Panc1 (cell line): Measurements from ENCODE around the gene FAAP20. TPM values are rescaled to one million over a fixed set of nuclear protein-coding genes. Genes with fewer than 3 reads are reported as not detected.

Source experiments
- ATAC-seq: fragments of 200-7000 bp; cut with Tn5 transposase; 2 replicates; pipeline ENCODE4 v1.9.1; 2020; ENCODE audit warnings: mild to moderate bottlenecking, moderate library complexity
- BruUV-seq: library from RNA; stranded (reverse); fragments of 400-500 nt; replicated peaks from 2 replicates; lab custom pipeline; 2021; lab: Mats Ljungman, UMichigan
- CTCF ChIA-PET: fragments of 300-600 bp; sonication (Branson Sonifier 250); formaldehyde crosslinking; loops from one replicate; lab custom pipeline; 2022; ENCODE audit warnings: antibody characterized with exemption; lab: Charles Lee
- POLR2A ChIA-PET: fragments of 300-600 bp; sonication (Branson Sonifier 250); formaldehyde crosslinking; loops from one replicate; lab custom pipeline; 2022; ENCODE audit warnings: antibody characterized with exemption; lab: Charles Lee
- DNase-seq: peaks from one replicate; pipeline ENCODE4 v3.0.0-alpha.2; 2010; ENCODE audit warnings: low read depth, low spot score
- H3K27ac ChIP-seq: 2 replicates; pipeline ENCODE4 v1.5.1; 2011; ENCODE audit warnings: mild to moderate bottlenecking, low read length, inconsistent platforms
- H3K27me3 ChIP-seq: fragments of 200-500 bp; sonication (Bioruptor generic); 2 replicates; pipeline ENCODE4 v1.6.0; 2014; ENCODE audit warnings: low read length, inconsistent platforms; ENCODE audit not compliant: control insufficient read depth, insufficient read depth
- H3K36me3 ChIP-seq: fragments of 200-500 bp; sonication (Bioruptor generic); 2 replicates; pipeline ENCODE4 v1.5.1; 2014; ENCODE audit warnings: inconsistent platforms, mild to moderate bottlenecking, low read length, moderate library complexity; ENCODE audit not compliant: control insufficient read depth, insufficient read depth
- H3K4me1 ChIP-seq: 2 replicates; pipeline ENCODE4 v1.5.1; 2011; ENCODE audit warnings: inconsistent platforms, mild to moderate bottlenecking, low read length, moderate library complexity; ENCODE audit not compliant: control insufficient read depth, insufficient read depth
- H3K4me3 ChIP-seq, 2 experiments: 2 replicates each; pipeline ENCODE4 v1.5.1; 2011 to 2012; ENCODE audit warnings: low read depth in 2 of 2, low read length in 2 of 2, mild to moderate bottlenecking in 2 of 2, inconsistent platforms in 1 of 2, moderate library complexity in 1 of 2
- H3K9me3 ChIP-seq: fragments of 200-500 bp; sonication (Bioruptor generic); 2 replicates; pipeline ENCODE4 v1.5.1; 2014; ENCODE audit warnings: low read depth, mild to moderate bottlenecking, inconsistent platforms, low read length, moderate library complexity; ENCODE audit not compliant: control insufficient read depth, insufficient read depth
- POLR2AphosphoS5 ChIP-seq: IDR thresholded peaks from 2 replicates; pipeline ENCODE4 v1.6.1; 2012; ENCODE audit warnings: mild to moderate bottlenecking, low read depth, low read length, moderate library complexity
- SIN3A ChIP-seq: IDR thresholded peaks from 2 replicates; pipeline ENCODE4 v1.6.1; 2012; ENCODE audit warnings: low read depth, mild to moderate bottlenecking, low read length, moderate library complexity, borderline replicate concordance; ENCODE audit not compliant: insufficient read depth
- TCF7L2 ChIP-seq: IDR thresholded peaks from 2 replicates; pipeline ENCODE4 v1.6.1; 2011; ENCODE audit warnings: mild to moderate bottlenecking, low read depth, low read length, inconsistent platforms
- in situ Hi-C: cut with HindIII; loops from 2 replicates; pipeline ENCODE4 v1.10.0; 2016; ENCODE audit warnings: low sequenced_read_pairs, low pct_unique_long_range_greater_than_20kb
- intact Hi-C: fragments of 100-400 bp; cut with micrococcal nuclease; formaldehyde crosslinking; loops from one replicate; pipeline ENCODE4 v1.10.0; 2022; ENCODE audit not compliant: unreplicated experiment
- total RNA-seq: library from RNA; stranded (reverse); gene quantifications from one replicate; pipeline ENCODE4 v1.2.1, GENCODE V29; 2021; ENCODE audit not compliant: unreplicated experiment
- TF ChIP-seq, protein P1 (sequence below): fragments of 450-650 bp; IDR thresholded peaks from 2 replicates; pipeline ENCODE4 v1.5.1; 2017; ENCODE audit warnings: mild to moderate bottlenecking
- TF ChIP-seq, protein P2 (sequence below), 2 experiments: IDR thresholded peaks; 2 replicates each; pipeline ENCODE4 v1.6.1; 2011 to 2012; ENCODE audit warnings: low read depth in 2 of 2, control low read depth in 1 of 2, low read length in 1 of 2, mild to moderate bottlenecking in 1 of 2, moderate library complexity in 1 of 2; ENCODE audit not compliant: insufficient read depth in 1 of 2

Gene FAAP20
- total RNA-seq, 1 experiment from 2014 or later = 177 TPM

DNA sequence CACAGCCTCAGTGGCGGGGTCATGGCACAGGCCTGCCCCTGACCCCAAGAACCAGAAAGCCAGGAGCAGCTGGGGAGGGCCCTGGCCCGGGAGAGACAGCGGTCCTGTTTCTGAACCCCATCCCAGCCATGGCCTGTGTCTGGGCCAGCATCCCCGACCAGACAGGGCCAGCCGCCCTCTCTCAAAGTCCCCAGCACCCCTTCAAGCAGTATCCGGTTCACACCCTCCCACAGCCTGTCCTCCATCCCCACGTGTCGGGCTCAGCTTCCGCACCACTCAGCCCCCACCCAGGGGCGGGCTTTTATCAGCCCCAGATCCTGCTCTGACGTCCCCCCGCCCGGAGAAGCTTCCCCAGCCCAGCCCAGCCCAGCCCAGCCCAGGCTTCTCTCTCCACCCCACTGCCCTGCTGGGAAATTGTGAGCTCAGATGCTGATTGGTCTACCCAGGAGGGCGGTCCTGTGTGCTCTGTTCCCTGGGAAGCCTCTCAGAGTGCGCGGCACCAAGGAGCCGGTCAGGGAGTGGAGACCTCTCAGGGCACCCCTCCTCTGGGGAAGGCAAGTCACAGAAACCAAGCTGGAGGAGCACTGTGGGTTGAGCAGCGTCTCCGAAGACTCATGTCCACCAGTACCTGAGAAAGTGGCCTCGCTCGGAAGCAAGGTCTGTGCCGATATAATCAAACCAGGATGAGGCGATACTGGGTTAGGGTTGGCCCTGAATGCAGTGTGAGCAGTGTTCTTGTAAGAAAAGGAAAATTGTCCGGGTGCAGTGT is 4.7 kb upstream of the FAAP20 start:
- ChIA-PET POLR2A (interaction anchor here (0.5 to 1.0 kb wide), 7 partner anchors 9 to 201 kb away, joined by 3 to 14 read pairs (median 5); no protein-coding TSS in a partner anchor), CTCF (interaction anchor here (0.6 to 1.2 kb wide), 7 partner anchors 13 to 307 kb away, joined by 3 to 35 read pairs (median 8); partner anchors contain the start of genes MORN1 and RER1)
- no peak for DNase-seq
- Histone ChIP-seq H3K36me3 (no peaks in the 10 kb centered on the region), H3K9me3 (no peaks in the 10 kb centered on the region), H3K4me3 (peak overlapping the region; percentile 60 to 96), H3K27ac (peak overlapping the region; percentile 88), H3K4me1 (peaks cover 16% of the 10 kb centered on the region), H3K27me3 (no peaks in the 10 kb centered on the region)
- in situ Hi-C loops = loop anchor here (10.0 kb wide), 1 partner anchor 196 kb away; the partner anchor contains the start of genes MORN1 and RER1
- TF ChIP-seq, protein P1, sequence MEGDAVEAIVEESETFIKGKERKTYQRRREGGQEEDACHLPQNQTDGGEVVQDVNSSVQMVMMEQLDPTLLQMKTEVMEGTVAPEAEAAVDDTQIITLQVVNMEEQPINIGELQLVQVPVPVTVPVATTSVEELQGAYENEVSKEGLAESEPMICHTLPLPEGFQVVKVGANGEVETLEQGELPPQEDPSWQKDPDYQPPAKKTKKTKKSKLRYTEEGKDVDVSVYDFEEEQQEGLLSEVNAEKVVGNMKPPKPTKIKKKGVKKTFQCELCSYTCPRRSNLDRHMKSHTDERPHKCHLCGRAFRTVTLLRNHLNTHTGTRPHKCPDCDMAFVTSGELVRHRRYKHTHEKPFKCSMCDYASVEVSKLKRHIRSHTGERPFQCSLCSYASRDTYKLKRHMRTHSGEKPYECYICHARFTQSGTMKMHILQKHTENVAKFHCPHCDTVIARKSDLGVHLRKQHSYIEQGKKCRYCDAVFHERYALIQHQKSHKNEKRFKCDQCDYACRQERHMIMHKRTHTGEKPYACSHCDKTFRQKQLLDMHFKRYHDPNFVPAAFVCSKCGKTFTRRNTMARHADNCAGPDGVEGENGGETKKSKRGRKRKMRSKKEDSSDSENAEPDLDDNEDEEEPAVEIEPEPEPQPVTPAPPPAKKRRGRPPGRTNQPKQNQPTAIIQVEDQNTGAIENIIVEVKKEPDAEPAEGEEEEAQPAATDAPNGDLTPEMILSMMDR = no peak
- TF ChIP-seq SIN3A (peak; percentile 46; the same call in 1 of the 2 replicates), TCF7L2 (no peak), POLR2AphosphoS5 (peak; percentile 80)
- peak; percentile 84 for ATAC-seq
- no TSS peak for BruUV-seq
- intact Hi-C loops = loop anchor here (10.0 kb wide), 1 partner anchor 116 kb away; no protein-coding TSS in a partner anchor

DNA sequence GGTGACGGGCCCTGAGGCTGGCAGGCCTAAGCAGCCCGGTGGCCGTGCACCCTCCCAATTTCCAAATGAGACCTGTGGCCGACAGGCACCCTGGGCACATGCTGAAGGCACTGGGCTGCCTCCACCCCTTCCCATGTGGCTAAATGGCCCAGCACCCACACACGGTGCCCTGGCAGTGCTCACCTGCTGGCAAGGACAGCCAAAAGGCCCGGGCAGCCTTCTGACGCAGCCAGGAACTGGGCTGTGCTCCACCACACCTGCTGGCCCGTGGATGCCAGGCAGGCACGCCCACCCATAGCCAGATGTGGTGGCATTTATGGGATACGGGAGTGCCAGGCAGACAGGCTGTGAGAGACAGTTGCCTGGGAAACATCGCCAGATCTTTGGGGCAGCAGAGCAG is 4.0 kb upstream of the FAAP20 start:
- Histone ChIP-seq H3K4me1 (peaks cover 13% of the 10 kb centered on the region), H3K9me3 (no peaks in the 10 kb centered on the region), H3K36me3 (no peaks in the 10 kb centered on the region; the same call in 1 of the 2 replicates), H3K27ac (peak overlapping the region; percentile 88), H3K4me3 (peak overlapping the region in 1 of 2 experiments; percentile 96; a peak in 2 of 4 replicates), H3K27me3 (no peaks in the 10 kb centered on the region)
- intact Hi-C loops (loop anchor here (10.0 kb wide), 1 partner anchor 116 kb away; no protein-coding TSS in a partner anchor), in situ Hi-C loops (loop anchor here (10.0 kb wide), 1 partner anchor 196 kb away; the partner anchor contains the start of genes MORN1 and RER1)
- BruUV-seq = no TSS peak
- TF ChIP-seq SIN3A (no peak), POLR2AphosphoS5 (no peak), TCF7L2 (no peak)
- TF ChIP-seq, protein P1 = no peak
- TF ChIP-seq, protein P2, sequence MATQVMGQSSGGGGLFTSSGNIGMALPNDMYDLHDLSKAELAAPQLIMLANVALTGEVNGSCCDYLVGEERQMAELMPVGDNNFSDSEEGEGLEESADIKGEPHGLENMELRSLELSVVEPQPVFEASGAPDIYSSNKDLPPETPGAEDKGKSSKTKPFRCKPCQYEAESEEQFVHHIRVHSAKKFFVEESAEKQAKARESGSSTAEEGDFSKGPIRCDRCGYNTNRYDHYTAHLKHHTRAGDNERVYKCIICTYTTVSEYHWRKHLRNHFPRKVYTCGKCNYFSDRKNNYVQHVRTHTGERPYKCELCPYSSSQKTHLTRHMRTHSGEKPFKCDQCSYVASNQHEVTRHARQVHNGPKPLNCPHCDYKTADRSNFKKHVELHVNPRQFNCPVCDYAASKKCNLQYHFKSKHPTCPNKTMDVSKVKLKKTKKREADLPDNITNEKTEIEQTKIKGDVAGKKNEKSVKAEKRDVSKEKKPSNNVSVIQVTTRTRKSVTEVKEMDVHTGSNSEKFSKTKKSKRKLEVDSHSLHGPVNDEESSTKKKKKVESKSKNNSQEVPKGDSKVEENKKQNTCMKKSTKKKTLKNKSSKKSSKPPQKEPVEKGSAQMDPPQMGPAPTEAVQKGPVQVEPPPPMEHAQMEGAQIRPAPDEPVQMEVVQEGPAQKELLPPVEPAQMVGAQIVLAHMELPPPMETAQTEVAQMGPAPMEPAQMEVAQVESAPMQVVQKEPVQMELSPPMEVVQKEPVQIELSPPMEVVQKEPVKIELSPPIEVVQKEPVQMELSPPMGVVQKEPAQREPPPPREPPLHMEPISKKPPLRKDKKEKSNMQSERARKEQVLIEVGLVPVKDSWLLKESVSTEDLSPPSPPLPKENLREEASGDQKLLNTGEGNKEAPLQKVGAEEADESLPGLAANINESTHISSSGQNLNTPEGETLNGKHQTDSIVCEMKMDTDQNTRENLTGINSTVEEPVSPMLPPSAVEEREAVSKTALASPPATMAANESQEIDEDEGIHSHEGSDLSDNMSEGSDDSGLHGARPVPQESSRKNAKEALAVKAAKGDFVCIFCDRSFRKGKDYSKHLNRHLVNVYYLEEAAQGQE (IDR thresholded peaks at IDR 0.05; ENCODE audit: insufficient read depth in 1 of 2, low read depth in 2 of 2, low read length in 1 of 2) = no peak
- DNase-seq (no peak), ATAC-seq (no peak)
- POLR2A ChIA-PET = interaction anchor here (0.6 to 1.0 kb wide), 2 partner anchors 10 to 12 kb away, joined by 5 to 14 read pairs; no protein-coding TSS in a partner anchor
- CTCF ChIA-PET = interaction anchor here (1.2 kb wide), 1 partner anchor 183 kb away, joined by 35 read pairs; no protein-coding TSS in a partner anchor
